K562 (cell line): ENCODE measurements around the gene METAP1D. TPM values are rescaled to one million over a fixed set of nuclear protein-coding genes. Genes with fewer than 3 reads are reported as not detected.

Source experiments
- AFF1 ChIP-seq, 2 experiments: fragments of 450-650 bp; IDR thresholded peaks; 2 replicates each; pipeline ENCODE4 v1.6.1; 2018; ENCODE audit warnings: mild to moderate bottlenecking in 2 of 2, low read depth in 1 of 2; ENCODE audit not compliant: partially characterized antibody in 2 of 2
- CREB1 ChIP-seq, 2 experiments: sonication (generic) in 1 of 2; formaldehyde crosslinking in 1 of 2; IDR thresholded peaks; 2 replicates each; pipeline versions ENCODE4 v1.6.1 to v1.8.0; 2012 to 2022; ENCODE audit warnings: inconsistent platforms in 1 of 2, mild to moderate bottlenecking in 1 of 2, missing genetic modification reagents in 1 of 2, moderate library complexity in 1 of 2
- NR3C1 ChIP-seq: sonication (generic); formaldehyde crosslinking; IDR thresholded peaks from 2 replicates; pipeline ENCODE4 v1.8.1; 2022; ENCODE audit warnings: missing genetic modification reagents
- RBM22 ChIP-seq: fragments of 200-400 bp; formaldehyde crosslinking; IDR thresholded peaks from 2 replicates; pipeline ENCODE4 v1.6.1; 2018; ENCODE audit warnings: low read length, low read depth; ENCODE audit not compliant: poor library complexity, severe bottlenecking
- TCF3 ChIP-seq: sonication (generic); formaldehyde crosslinking; IDR thresholded peaks from 2 replicates; pipeline ENCODE4 v1.4.0; 2020; ENCODE audit warnings: mild to moderate bottlenecking, missing genetic modification reagents
- ZNF143 ChIP-seq: sonication (generic); formaldehyde crosslinking; IDR thresholded peaks from 2 replicates; pipeline ENCODE4 v1.9.0; 2022; ENCODE audit warnings: mild to moderate bottlenecking, missing genetic modification reagents
- ZNF277 ChIP-seq: fragments of 250-450 bp; sonication (Bioruptor Pico); IDR thresholded peaks from 2 replicates; pipeline ENCODE4 v1.8.0; 2022; ENCODE audit warnings: inconsistent platforms, mild to moderate bottlenecking, moderate library complexity, borderline replicate concordance
- ZNF318 ChIP-seq, 2 experiments: fragments of 450-650 bp; IDR thresholded peaks; 2 replicates each; pipeline ENCODE4 v1.6.1; 2016; ENCODE audit warnings: mild to moderate bottlenecking in 2 of 2, borderline replicate concordance in 1 of 2, low read depth in 1 of 2, moderate library complexity in 1 of 2
- ZNF395 ChIP-seq: fragments of 200-800 bp; sonication (Bioruptor generic); IDR thresholded peaks from 2 replicates; pipeline ENCODE4 v1.6.1; 2017; ENCODE audit warnings: missing genetic modification characterization, missing compliant biosample characterization
- polyA plus RNA-seq, 8 experiments: library from polyadenylated mRNA; depleted of rRNA in 4 of 8; stranded (reverse) in 5 of 8; unstranded in 3 of 8; fragments of >200 nt; fragmentation: Nextera tagmentation in 2 of 8; fragmentation: Illumina TruSeq in 1 of 8; extraction: Ambion mirVana in 2 of 8; extraction: Trizol in 1 of 8; gene quantifications; 2 replicates each; pipeline versions ENCODE4 v1.2.1 to v1.2.3, GENCODE V29; 2011 to 2014; ENCODE audit warnings: inconsistent platforms in 1 of 8, missing spikeins in 1 of 8
- total RNA-seq, 7 experiments: library from RNA; depleted of rRNA in 6 of 7; stranded (reverse); fragments of >200 nt in 6 of 7; fragmentation: Illumina TruSeq in 2 of 7; extraction: Trizol in 2 of 7; gene quantifications; 2 replicates each; pipeline versions ENCODE4 v1.2.1 to v1.2.3, GENCODE V29; 2011 to 2021; ENCODE audit warnings: low replicate concordance in 1 of 7

Gene METAP1D
- total and polyA plus RNA-seq, 9 of the 15 experiments (the other 6 are each of a cell fraction or from before 2014, with no cell fraction given) = 8.0 to 23.4 (median 15.7) TPM

- TF ChIP-seq NR3C1 (CRISPR knock-in tag) = 0 out of 2 replicates have a peak, but pooled peaks have one; percentile 52
- TF ChIP-seq CREB1 (IDR thresholded peaks at IDR 0.05) = peak; percentile 62; the same call in 1 of the 2 replicates
- peak; percentile 66 for TF ChIP-seq CREB1 (CRISPR knock-in tag; IDR thresholded peaks at IDR 0.05)
- TF ChIP-seq ZNF143 = no peak
- TF ChIP-seq ZNF318 (IDR thresholded peaks at IDR 0.05; ENCODE audit: borderline replicate concordance in 1 of 2, low read depth in 1 of 2) = no peak
- peak; percentile 46 for TF ChIP-seq TCF3 (CRISPR knock-in tag)
- peak; percentile 90 for TF ChIP-seq ZNF395 (CRISPR knock-in tag)
- TF ChIP-seq AFF1 (IDR thresholded peaks at IDR 0.05; ENCODE audit: low read depth in 1 of 2, partially characterized antibody in 2 of 2) = peak in 1 of 2 experiments; percentile 64
- TF ChIP-seq RBM22 = no peak
- TF ChIP-seq ZNF277 (CRISPR knock-in tag) = no peak
Observed at GRCh38 chr2:171999604-172000469, at the start of gene METAP1D (continued).
